Natural killer cell treated with Interleukin-12 subunit alpha and Interleukin-12 subunit beta and Interleukin-15 and Interleukin-18, amount 100 ng/mL, for 72 hours (primary cell): ENCODE data around the gene RFX7. TPM values are rescaled to one million over a fixed set of nuclear protein-coding genes. Genes with fewer than 3 reads are reported as not detected.

Experiments used
- total RNA-seq, 2 donors: library from RNA; stranded (reverse); gene quantifications; one replicate each; pipeline ENCODE4 v1.2.3, GENCODE V29; 2022

RFX7 gene
- total RNA-seq, 2 donors from 2014 or later = 19.5 to 28.1 TPM

Other genes starting within 250 kb of the RFX7 start
- under 1 TPM; 0.57 to 0.67 TPM for gene TEX9, start 121.5 kb upstream of the RFX7 start, total RNA-seq
- under 1 TPM; 0.26 to 0.47 TPM for gene MNS1, start 221.3 kb upstream of the RFX7 start, total RNA-seq